ENCODE data around the gene USP34.

The USP34 gene

DNA sequence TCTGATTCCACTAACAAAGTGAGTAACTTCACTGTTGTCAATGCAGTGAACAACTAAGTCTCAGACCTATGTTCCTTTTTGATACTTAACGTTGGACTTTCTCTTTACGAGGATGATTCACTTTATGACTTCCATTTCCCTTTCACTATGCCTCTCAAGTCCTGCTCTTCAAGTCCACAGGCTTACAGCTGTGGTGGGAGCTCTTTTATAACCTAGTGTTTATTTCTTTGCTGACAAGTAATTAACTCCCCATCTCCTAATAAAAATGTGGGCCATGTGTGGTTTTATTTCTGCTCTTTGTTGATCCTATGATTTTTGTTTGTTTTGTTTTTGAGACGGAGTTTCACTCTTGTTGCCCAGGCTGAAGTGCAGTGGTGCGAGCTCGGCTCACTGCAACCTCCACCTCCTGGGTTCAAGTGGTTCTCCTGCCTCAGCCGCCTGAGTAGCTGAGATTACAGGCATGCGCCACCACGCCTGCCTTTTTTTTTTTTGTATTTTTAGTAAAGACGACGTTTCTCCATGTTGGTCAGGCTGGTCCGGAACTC, 142.1 kb downstream of the USP34 start:
- DNase-seq (ENCODE audit: low read depth): peak; percentile 77
- no peak overlapping the region for H3K4me3 ChIP-seq (ENCODE audit: low read depth, low read length)
- TF ChIP-seq MAX (IDR thresholded peaks at IDR 0.05; ENCODE audit: low read depth, low read length) (no peak), MYC (IDR thresholded peaks at IDR 0.05; ENCODE audit: low read depth, low read length) (no peak), POLR2A (IDR thresholded peaks at IDR 0.05; ENCODE audit: extremely low read depth, insufficient read length) (no peak)
- TF ChIP-seq, protein P1, sequence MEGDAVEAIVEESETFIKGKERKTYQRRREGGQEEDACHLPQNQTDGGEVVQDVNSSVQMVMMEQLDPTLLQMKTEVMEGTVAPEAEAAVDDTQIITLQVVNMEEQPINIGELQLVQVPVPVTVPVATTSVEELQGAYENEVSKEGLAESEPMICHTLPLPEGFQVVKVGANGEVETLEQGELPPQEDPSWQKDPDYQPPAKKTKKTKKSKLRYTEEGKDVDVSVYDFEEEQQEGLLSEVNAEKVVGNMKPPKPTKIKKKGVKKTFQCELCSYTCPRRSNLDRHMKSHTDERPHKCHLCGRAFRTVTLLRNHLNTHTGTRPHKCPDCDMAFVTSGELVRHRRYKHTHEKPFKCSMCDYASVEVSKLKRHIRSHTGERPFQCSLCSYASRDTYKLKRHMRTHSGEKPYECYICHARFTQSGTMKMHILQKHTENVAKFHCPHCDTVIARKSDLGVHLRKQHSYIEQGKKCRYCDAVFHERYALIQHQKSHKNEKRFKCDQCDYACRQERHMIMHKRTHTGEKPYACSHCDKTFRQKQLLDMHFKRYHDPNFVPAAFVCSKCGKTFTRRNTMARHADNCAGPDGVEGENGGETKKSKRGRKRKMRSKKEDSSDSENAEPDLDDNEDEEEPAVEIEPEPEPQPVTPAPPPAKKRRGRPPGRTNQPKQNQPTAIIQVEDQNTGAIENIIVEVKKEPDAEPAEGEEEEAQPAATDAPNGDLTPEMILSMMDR (IDR thresholded peaks at IDR 0.05; ENCODE audit: low read depth, low read length): no peak

- no peak for DNase-seq (ENCODE audit: low read depth)
- H3K4me3 ChIP-seq (ENCODE audit: low read depth, low read length): no peak overlapping the region
- no peak for TF ChIP-seq MAX (IDR thresholded peaks at IDR 0.05; ENCODE audit: low read depth, low read length)
- no peak for TF ChIP-seq POLR2A (IDR thresholded peaks at IDR 0.05; ENCODE audit: extremely low read depth, insufficient read length)
- TF ChIP-seq, protein P1 (IDR thresholded peaks at IDR 0.05; ENCODE audit: low read depth, low read length): no peak
- TF ChIP-seq MYC (IDR thresholded peaks at IDR 0.05; ENCODE audit: low read depth, low read length): no peak
Measured at GRCh38 chr2:61327173-61327572, 143.7 kb downstream of the USP34 start.

DNA sequence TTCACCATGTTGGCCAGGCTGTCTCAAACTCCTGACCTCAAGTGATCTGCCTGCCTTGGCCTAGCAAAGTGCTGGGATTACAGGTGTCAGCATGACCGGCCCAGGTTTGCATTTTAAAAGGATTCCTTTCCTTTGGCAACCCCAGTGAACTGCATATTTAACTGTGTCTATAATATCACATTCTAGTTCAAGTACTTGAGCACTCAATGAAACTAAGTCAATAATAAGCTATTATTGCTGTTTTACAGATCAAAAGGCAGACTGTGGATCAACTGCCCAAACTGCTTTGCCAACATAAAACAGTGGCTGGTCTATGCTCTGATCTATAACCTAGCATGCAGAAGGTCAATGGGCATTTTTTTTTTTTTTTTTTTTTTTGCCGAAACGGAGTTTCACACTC, 144.5 kb downstream of the USP34 start:
- TF ChIP-seq MYC (IDR thresholded peaks at IDR 0.05; ENCODE audit: low read depth, low read length): no peak
- TF ChIP-seq POLR2A (IDR thresholded peaks at IDR 0.05; ENCODE audit: extremely low read depth, insufficient read length): no peak
- TF ChIP-seq, protein P1 (IDR thresholded peaks at IDR 0.05; ENCODE audit: low read depth, low read length): no peak
- no peak for TF ChIP-seq MAX (IDR thresholded peaks at IDR 0.05; ENCODE audit: low read depth, low read length)
- DNase-seq (ENCODE audit: low read depth): no peak
- H3K4me3 ChIP-seq (ENCODE audit: low read depth, low read length): no peak overlapping the region

DNA sequence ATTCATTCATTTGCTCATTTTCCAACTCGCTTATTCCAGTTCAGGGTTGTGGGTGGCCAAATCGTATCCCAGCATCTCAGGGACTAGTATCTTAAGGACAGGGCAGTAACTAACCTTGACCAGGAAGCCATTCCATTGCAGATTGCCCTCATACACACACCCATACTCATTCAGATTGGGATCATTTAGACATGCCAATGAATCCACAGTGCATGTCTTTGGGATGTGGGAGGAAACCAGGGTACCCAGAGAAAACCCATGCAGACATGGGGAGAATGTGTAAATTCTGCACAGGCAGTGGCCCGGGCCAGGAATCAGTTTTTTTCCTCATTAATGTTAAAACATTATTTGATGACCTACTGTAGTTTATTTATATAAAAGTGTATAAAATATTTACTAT, 150.7 kb downstream of the USP34 start:
- DNase-seq (ENCODE audit: low read depth): no peak
- no peak overlapping the region for H3K4me3 ChIP-seq (ENCODE audit: low read depth, low read length)

GRCh38 chr2:61318553-61318952, 152.3 kb downstream of the USP34 start:
- TF ChIP-seq POLR2A (IDR thresholded peaks at IDR 0.05; ENCODE audit: extremely low read depth, insufficient read length): no peak
- H3K4me3 ChIP-seq (ENCODE audit: low read depth, low read length): no peak overlapping the region
- DNase-seq (ENCODE audit: low read depth): no peak

More for the DNA sequence above, 150.7 kb downstream of the USP34 start:
- no peak for TF ChIP-seq MYC (IDR thresholded peaks at IDR 0.05; ENCODE audit: low read depth, low read length)
- TF ChIP-seq, protein P1 (IDR thresholded peaks at IDR 0.05; ENCODE audit: low read depth, low read length): no peak
- TF ChIP-seq POLR2A (IDR thresholded peaks at IDR 0.05; ENCODE audit: extremely low read depth, insufficient read length): no peak
- no peak for TF ChIP-seq MAX (IDR thresholded peaks at IDR 0.05; ENCODE audit: low read depth, low read length)

DNA sequence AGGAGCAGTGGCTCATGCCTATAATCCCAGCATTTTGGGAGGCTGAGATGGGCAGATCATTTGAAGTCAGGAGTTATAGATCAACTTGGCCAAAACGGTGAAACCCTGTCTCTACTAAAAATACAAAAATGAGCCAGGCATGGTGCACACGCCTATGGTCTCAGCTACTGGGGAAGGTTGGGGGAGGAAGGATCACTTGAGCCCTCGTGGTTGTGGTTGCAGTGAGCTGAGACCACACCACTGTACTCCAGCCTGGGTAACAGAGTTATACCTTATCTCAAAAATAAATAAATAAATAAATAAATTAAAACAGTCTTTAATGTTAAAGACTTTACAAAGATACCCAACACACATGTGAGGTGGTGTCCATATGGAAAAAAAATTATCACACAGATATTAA, 174.9 kb downstream of the USP34 start:
- H3K4me3 ChIP-seq (ENCODE audit: low read depth, low read length): no peak overlapping the region
- DNase-seq (ENCODE audit: low read depth): peak; percentile 23
- TF ChIP-seq, protein P1 (IDR thresholded peaks at IDR 0.05; ENCODE audit: low read depth, low read length): no peak
- TF ChIP-seq MAX (IDR thresholded peaks at IDR 0.05; ENCODE audit: low read depth, low read length): no peak
- TF ChIP-seq MYC (IDR thresholded peaks at IDR 0.05; ENCODE audit: low read depth, low read length): no peak
- TF ChIP-seq POLR2A (IDR thresholded peaks at IDR 0.05; ENCODE audit: extremely low read depth, insufficient read length): no peak

All from NB4 (cell line).